Fibroblast of the conjunctiva (primary cell): Measurements from ENCODE around the gene DRC7.

Source experiments
- DNase-seq: peaks from one replicate; pipeline ENCODE4 v3.0.0-alpha.2; 2010; ENCODE audit warnings: low read depth

DRC7 gene, protein sequence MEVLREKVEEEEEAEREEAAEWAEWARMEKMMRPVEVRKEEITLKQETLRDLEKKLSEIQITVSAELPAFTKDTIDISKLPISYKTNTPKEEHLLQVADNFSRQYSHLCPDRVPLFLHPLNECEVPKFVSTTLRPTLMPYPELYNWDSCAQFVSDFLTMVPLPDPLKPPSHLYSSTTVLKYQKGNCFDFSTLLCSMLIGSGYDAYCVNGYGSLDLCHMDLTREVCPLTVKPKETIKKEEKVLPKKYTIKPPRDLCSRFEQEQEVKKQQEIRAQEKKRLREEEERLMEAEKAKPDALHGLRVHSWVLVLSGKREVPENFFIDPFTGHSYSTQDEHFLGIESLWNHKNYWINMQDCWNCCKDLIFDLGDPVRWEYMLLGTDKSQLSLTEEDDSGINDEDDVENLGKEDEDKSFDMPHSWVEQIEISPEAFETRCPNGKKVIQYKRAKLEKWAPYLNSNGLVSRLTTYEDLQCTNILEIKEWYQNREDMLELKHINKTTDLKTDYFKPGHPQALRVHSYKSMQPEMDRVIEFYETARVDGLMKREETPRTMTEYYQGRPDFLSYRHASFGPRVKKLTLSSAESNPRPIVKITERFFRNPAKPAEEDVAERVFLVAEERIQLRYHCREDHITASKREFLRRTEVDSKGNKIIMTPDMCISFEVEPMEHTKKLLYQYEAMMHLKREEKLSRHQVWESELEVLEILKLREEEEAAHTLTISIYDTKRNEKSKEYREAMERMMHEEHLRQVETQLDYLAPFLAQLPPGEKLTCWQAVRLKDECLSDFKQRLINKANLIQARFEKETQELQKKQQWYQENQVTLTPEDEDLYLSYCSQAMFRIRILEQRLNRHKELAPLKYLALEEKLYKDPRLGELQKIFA

GRCh38 chr16:57694725-57695679, at the start of gene DRC7:
DRC7 (plus strand) TSS chr16:57694806; CDS start chr16:57697950, 3,144 bp downstream.
- DNase-seq: peak; percentile 13

GRCh38 chr16:57645169-57645568, 49.4 kb upstream of the DRC7 start:
- DNase-seq: no peak

DNA sequence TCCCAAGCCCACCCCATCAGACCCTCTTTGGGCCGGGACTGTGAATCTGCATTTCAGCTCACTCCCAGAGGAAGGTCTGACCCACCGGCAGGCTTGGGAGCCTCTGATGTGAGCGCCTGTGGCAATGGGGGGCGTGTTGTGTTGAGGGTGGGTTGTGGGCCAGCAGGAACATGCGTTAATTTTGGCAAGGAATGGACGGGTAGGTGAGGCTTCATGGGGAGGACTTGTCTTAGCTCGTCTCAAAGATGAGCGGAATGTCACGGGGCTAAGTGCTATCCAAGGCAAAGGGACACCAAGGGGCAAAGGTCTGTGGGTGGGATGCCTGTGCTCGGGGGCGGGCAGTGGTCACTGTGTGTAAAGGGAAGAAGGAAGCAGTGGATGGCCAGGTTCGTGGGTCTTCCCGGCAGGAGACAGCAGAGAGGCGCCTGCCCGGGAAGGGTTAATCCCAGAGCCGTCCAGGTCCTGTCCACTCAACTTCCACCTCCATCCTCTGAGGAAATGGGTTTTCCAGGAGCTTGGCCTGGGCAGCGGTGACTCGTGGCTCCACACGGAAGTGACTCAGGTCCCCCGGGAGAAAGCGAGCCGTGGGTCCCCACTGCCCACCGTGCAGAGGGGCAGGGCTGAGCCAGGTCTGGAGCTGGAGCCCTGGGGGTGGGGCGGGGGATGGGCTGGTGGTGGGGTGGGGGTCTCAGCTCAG, 48.8 kb upstream of the DRC7 start:
- DNase-seq: no peak

- no peak for DNase-seq
Measured at GRCh38 chr16:57646388-57647039, 48.1 kb upstream of the DRC7 start.

- no peak for DNase-seq
Measured at GRCh38 chr16:57647136-57647875, 47.3 kb upstream of the DRC7 start.

- DNase-seq: no peak
Measured at GRCh38 chr16:57648125-57648524, 46.5 kb upstream of the DRC7 start.

GRCh38 chr16:57648581-57649442, 45.8 kb upstream of the DRC7 start:
- peak; percentile 50 for DNase-seq

- DNase-seq: no peak
Measured at GRCh38 chr16:57649443-57649751, 45.2 kb upstream of the DRC7 start.

DNA sequence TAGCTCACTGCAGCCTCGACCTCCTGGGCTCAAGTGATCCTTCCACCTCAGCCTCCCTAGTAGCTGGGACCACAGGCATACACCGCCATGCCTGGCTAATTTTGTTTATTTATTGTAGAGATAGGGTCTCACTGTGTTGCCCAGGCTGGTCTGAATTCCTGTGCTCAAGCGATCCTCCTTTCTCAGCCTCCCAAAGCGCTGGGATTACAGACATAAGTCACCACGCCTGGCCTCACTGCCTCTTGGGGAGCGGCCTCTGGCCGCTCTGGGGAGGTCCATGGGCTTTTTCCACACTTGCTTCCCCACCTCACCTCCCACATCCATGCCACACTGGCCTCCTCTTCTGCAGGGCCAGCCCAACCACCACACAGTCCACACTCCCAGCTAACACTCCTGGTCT, 44.8 kb upstream of the DRC7 start:
- DNase-seq: no peak

DNA sequence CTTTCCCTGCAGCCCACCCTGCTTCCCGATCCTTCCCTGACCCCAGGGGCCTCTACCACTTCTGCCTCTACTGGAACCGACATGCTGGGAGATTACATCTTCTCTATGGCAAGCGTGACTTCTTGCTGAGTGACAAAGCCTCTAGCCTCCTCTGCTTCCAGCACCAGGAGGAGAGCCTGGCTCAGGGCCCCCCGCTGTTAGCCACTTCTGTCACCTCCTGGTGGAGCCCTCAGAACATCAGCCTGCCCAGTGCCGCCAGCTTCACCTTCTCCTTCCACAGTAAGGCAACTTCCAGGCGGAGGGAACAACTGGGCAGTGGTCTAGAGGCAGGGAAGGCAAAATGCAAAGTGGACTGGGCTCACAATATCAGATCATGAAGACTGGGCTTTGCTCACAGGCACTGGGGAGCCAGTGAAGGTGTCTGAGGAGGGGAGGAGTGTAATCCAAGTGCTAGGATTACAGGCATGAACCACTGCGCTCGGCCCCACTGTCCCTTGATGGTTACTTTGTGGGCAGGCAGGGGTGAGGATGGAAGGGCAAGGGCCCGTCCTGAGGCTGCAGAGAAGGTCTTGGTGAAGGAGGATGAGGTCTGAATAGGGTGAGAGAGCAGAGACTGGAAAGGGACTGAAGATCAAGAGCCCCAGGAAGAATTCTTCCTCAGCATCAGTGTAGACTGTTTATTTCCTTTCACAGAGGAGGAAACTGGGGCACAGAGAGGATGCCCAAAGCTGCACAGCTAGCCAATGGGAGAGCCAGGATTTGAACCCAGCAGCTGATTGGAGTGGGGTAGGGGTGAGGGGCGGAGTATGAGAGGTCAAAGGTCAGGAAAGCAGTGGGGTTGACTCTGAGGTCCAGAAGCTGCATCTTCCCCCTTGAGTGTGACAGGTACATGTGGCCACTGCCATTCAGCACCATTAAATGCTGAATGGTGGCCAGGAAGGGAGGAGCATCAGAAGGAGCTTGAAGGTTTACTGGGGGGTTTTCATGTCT, 43.0 kb upstream of the DRC7 start:
- DNase-seq: no peak

- no peak for DNase-seq
Measured at GRCh38 chr16:57652695-57653471, 41.7 kb upstream of the DRC7 start.

- DNase-seq: no peak
Measured at GRCh38 chr16:57653936-57654335, 40.7 kb upstream of the DRC7 start.

DNA sequence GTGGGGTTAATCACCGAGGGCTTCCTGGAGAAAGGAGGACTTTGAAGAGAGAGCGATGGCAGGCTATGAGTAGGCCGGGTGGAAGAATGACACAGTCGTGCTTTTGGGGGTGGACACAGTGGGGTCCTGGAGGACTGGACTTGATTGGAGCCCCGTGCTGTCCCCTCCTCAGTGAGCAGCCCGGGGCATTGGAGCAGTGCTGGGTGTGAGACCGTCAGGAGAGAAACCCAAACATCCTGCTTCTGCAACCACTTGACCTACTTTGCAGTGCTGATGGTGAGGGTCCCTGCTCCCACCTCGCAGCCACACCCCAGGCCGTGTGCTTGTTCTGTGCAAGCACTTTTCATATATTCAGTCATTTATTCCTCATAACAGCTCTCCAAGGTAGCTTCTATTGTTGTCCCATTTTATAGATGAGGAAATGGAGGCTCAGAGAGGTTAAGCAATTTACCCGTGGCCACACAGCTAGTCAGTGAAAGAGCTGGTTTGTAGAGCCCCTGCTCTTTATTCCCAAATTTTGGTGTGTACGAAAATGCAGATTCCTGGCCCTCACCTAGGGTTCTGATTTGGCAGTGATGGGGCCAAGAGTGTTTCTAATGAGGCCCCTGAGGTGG, 38.2 kb upstream of the DRC7 start:
- DNase-seq: no peak

DNA sequence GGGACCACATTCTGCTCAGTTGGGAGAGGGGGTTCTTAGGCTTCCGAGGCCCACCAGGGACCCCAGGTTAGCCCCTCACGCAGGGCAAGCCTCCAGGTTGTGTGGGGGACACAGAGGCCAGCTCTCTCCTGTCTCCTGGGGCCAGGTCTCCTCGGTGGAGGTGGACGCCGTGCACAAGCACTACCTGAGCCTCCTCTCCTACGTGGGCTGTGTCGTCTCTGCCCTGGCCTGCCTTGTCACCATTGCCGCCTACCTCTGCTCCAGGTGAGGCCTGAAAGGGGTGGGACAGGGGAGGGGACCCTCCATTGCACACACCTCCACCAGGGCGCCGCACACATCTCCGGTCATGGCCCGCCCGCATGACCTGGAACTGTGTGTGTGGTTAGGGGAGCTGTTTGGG, 37.4 kb upstream of the DRC7 start:
- no peak for DNase-seq

GRCh38 chr16:57658130-57658877, 36.3 kb upstream of the DRC7 start:
- DNase-seq: no peak
